Keratinocyte (primary cell): ENCODE data around the gene MICOS13. TPM values are rescaled to one million over a fixed set of nuclear protein-coding genes. Genes with fewer than 3 reads are reported as not detected.

ENCODE experiments used
- DNase-seq: peaks from one replicate; pipeline ENCODE4 v3.0.0-alpha.2; 2011; ENCODE audit warnings: low read depth, missing footprints, low spot score
- FAIRE-seq: peaks from 2 replicates; lab custom pipeline; 2011; peaks lifted over from hg19 to GRCh38; lab: Jason Lieb, UNC
- H2AFZ ChIP-seq: 2 replicates; pipeline ENCODE4 v1.6.0; 2012; ENCODE audit warnings: low read length, control low read depth, inconsistent platforms; ENCODE audit not compliant: control insufficient read depth
- H3K27ac ChIP-seq: 2 replicates; pipeline ENCODE4 v1.5.1; 2011; ENCODE audit warnings: low read length; ENCODE audit not compliant: control insufficient read depth, insufficient read depth
- H3K27me3 ChIP-seq: 3 replicates; pipeline ENCODE4 v1.6.0; 2011; ENCODE audit warnings: low read length; ENCODE audit not compliant: control insufficient read depth, insufficient read depth; ENCODE audit errors: extremely low read depth
- H3K36me3 ChIP-seq, 2 experiments: 2 replicates in 1 of 2; 3 replicates in 1 of 2; pipeline ENCODE4 v1.5.1; 2011; ENCODE audit warnings: low read length in 2 of 2, mild to moderate bottlenecking in 1 of 2; ENCODE audit not compliant: control insufficient read depth in 2 of 2, insufficient read depth in 2 of 2; ENCODE audit errors: extremely low read depth in 1 of 2
- H3K4me1 ChIP-seq: 3 replicates; pipeline ENCODE4 v1.5.1; 2011; ENCODE audit warnings: low read length; ENCODE audit not compliant: control insufficient read depth, insufficient read depth; ENCODE audit errors: extremely low read depth
- H3K4me2 ChIP-seq: 3 replicates; pipeline ENCODE4 v1.6.0; 2011; ENCODE audit warnings: low read depth, low read length; ENCODE audit not compliant: control insufficient read depth, insufficient read depth; ENCODE audit errors: extremely low read depth
- H3K4me3 ChIP-seq, 3 experiments: fragments of 200-600 bp in 1 of 3; sonication (generic) in 1 of 3; 2 replicates in 2 of 3; 3 replicates in 1 of 3; pipeline ENCODE4 v1.5.1; 2011 to 2016; ENCODE audit warnings: low read length in 3 of 3, mild to moderate bottlenecking in 3 of 3, control low read depth in 2 of 3, inconsistent platforms in 1 of 3, low read depth in 1 of 3, mixed read lengths in 1 of 3, mixed run types in 1 of 3, moderate library complexity in 1 of 3; ENCODE audit not compliant: control insufficient read depth in 2 of 3, insufficient read depth in 2 of 3; ENCODE audit errors: extremely low read depth in 1 of 3
- H3K79me2 ChIP-seq: 2 replicates; pipeline ENCODE4 v1.6.0; 2012; ENCODE audit warnings: low read length; ENCODE audit not compliant: control insufficient read depth, insufficient read depth
- H3K9ac ChIP-seq: 3 replicates; pipeline ENCODE4 v1.6.0; 2011; ENCODE audit warnings: low read length; ENCODE audit not compliant: control insufficient read depth, insufficient read depth; ENCODE audit errors: extremely low read depth
- H3K9me1 ChIP-seq: 3 replicates; pipeline ENCODE4 v1.6.0; 2011; ENCODE audit warnings: low read length; ENCODE audit not compliant: control insufficient read depth, insufficient read depth; ENCODE audit errors: extremely low read depth
- H3K9me3 ChIP-seq: 2 replicates; pipeline ENCODE4 v1.5.1; 2012; ENCODE audit warnings: low read depth, low read length; ENCODE audit not compliant: control insufficient read depth
- H4K20me1 ChIP-seq: 3 replicates; pipeline ENCODE4 v1.6.0; 2011; ENCODE audit warnings: low read length; ENCODE audit not compliant: control insufficient read depth, insufficient read depth; ENCODE audit errors: extremely low read depth
- CTCF ChIP-seq, 3 experiments: IDR thresholded peaks in 1 of 3; conservative IDR thresholded peaks in 1 of 3; optimal IDR thresholded peaks in 1 of 3; 2 replicates in 2 of 3; 3 replicates in 1 of 3; pipeline versions ENCODE3 to v1.5.1; 2011; ENCODE audit warnings: low read length in 3 of 3, mild to moderate bottlenecking in 3 of 3, moderate library complexity in 2 of 3, control low read depth in 1 of 3, inconsistent platforms in 1 of 3; ENCODE audit not compliant: insufficient read depth in 2 of 3; ENCODE audit errors: extremely low read depth in 1 of 3
- EZH2 ChIP-seq: IDR thresholded peaks from one replicate; pipeline ENCODE4 v1.6.1; 2012; ENCODE audit warnings: inconsistent platforms, mild to moderate bottlenecking, low read length, moderate library complexity
- dilution Hi-C: fragments of 300-500 bp; cut with MboI; formaldehyde crosslinking; loops from one replicate; pipeline ENCODE4 v1.7.0; 2020; ENCODE audit warnings: low sequenced_read_pairs; ENCODE audit not compliant: extremely low pct_ligation_motif_present
- polyA plus RNA-seq, 5 experiments: library from polyadenylated mRNA; depleted of rRNA in 3 of 5; stranded (reverse) in 3 of 5; stranded (forward) in 1 of 5; unstranded in 1 of 5; fragments of >200 nt; gene quantifications; 1 replicate in 1 of 5; 2 replicates in 3 of 5; 3 replicates in 1 of 5; pipeline versions ENCODE4 v1.2.1 to v1.2.3, GENCODE V29; 2011 to 2012; ENCODE audit warnings: missing spikeins in 2 of 5, low read depth in 1 of 5, low replicate concordance in 1 of 5

MICOS13 gene
- polyA plus RNA-seq, 1 donor (not counting 4 experiments of a cell fraction or from before 2014, with no cell fraction given) = 35.2 TPM

GRCh38 chr19:5651361-5651760 lies 29.0 kb downstream of the MICOS13 start:
- Histone ChIP-seq H3K4me1 (no peaks in the 10 kb centered on the region), H3K79me2 (peaks cover 19% of the 10 kb centered on the region), H3K9me3 (no peaks in the 10 kb centered on the region), H3K27me3 (no peaks in the 10 kb centered on the region), H2AFZ (no peak overlapping the region), H4K20me1 (peaks cover 4% of the 10 kb centered on the region), H3K4me2 (no peak overlapping the region), H3K27ac (no peak overlapping the region), H3K9me1 (no peaks in the 10 kb centered on the region), H3K4me3 (no peak overlapping the region), H3K9ac (no peak overlapping the region), H3K36me3 (peaks cover 48 to 77% of the 10 kb centered on the region in 2 experiments)
- no peak for TF ChIP-seq CTCF (optimal IDR thresholded peaks at IDR 0.05 in 1 of 3, IDR thresholded peaks at IDR 0.05 in 1 of 3, conservative IDR thresholded peaks at IDR 0.05 in 1 of 3; ENCODE audit: extremely low read depth in 1 of 3, insufficient read depth in 2 of 3, low read length in 3 of 3)
- TF ChIP-seq EZH2 = no peak
- DNase-seq (no peak), FAIRE-seq (no peak)
- dilution Hi-C loops = no loop called here

GRCh38 chr19:5648464-5648863 lies 31.9 kb downstream of the MICOS13 start:
- peaks cover 9% of the 10 kb centered on the region for H4K20me1 ChIP-seq
- H3K4me1 ChIP-seq = no peaks in the 10 kb centered on the region
- H3K79me2 ChIP-seq = peaks cover 42% of the 10 kb centered on the region
- no peak overlapping the region for H3K9ac ChIP-seq
- H3K27me3 ChIP-seq = no peaks in the 10 kb centered on the region
- no peaks in the 10 kb centered on the region for H3K9me1 ChIP-seq
- no peak for DNase-seq
- no peak overlapping the region for H2AFZ ChIP-seq
- no peak overlapping the region for H3K27ac ChIP-seq
- dilution Hi-C loops = no loop called here
- H3K4me3 ChIP-seq = no peak overlapping the region
- TF ChIP-seq CTCF (optimal IDR thresholded peaks at IDR 0.05 in 1 of 3, IDR thresholded peaks at IDR 0.05 in 1 of 3, conservative IDR thresholded peaks at IDR 0.05 in 1 of 3; ENCODE audit: extremely low read depth in 1 of 3, insufficient read depth in 2 of 3, low read length in 3 of 3) (no peak), EZH2 (no peak)
- H3K4me2 ChIP-seq = no peak overlapping the region
- FAIRE-seq = peak; percentile 89
- peaks cover 43 to 73% of the 10 kb centered on the region in 2 experiments for H3K36me3 ChIP-seq
- H3K9me3 ChIP-seq = no peaks in the 10 kb centered on the region
